PC-9 (cell line): ENCODE data around the gene MTX3.

Experiments used
- EZH2 ChIP-seq: fragments of 200-600 bp; sonication (generic); IDR thresholded peaks from 2 replicates; pipeline ENCODE4 v1.8.0; 2017; ENCODE audit warnings: antibody characterized with exemption, low read depth
- TF ChIP-seq, protein P1 (sequence below): fragments of 200-600 bp; sonication (generic); conservative IDR thresholded peaks from 2 replicates; pipeline ENCODE4 v1.6.1; 2017; ENCODE audit warnings: mixed run types, antibody characterized with exemption, mild to moderate bottlenecking, moderate library complexity

- TF ChIP-seq, protein P1, sequence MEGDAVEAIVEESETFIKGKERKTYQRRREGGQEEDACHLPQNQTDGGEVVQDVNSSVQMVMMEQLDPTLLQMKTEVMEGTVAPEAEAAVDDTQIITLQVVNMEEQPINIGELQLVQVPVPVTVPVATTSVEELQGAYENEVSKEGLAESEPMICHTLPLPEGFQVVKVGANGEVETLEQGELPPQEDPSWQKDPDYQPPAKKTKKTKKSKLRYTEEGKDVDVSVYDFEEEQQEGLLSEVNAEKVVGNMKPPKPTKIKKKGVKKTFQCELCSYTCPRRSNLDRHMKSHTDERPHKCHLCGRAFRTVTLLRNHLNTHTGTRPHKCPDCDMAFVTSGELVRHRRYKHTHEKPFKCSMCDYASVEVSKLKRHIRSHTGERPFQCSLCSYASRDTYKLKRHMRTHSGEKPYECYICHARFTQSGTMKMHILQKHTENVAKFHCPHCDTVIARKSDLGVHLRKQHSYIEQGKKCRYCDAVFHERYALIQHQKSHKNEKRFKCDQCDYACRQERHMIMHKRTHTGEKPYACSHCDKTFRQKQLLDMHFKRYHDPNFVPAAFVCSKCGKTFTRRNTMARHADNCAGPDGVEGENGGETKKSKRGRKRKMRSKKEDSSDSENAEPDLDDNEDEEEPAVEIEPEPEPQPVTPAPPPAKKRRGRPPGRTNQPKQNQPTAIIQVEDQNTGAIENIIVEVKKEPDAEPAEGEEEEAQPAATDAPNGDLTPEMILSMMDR, result no peak
- TF ChIP-seq EZH2, result no peak
Observed at GRCh38 chr5:79976759-79977515, 14.1 kb downstream of the MTX3 start.
